Measurements from ENCODE around the gene CEP112.

GRCh38 chr17:65688307-65688706 lies 503.6 kb downstream of the CEP112 start:
- TF ChIP-seq EP300 (IDR thresholded peaks at IDR 0.05; ENCODE audit: borderline replicate concordance in 1 of 2, control insufficient read depth in 1 of 2, low read depth in 2 of 2, low read length in 2 of 2) (no peak), ZBTB33 (IDR thresholded peaks at IDR 0.05) (no peak)

Data from GM12878 (cell line).